GM18505 (cell line): ENCODE measurements around the gene TMEM61.

Source experiments
- ATAC-seq: cut with Tn5 transposase; IDR thresholded peaks from one replicate; pipeline ENCODE4 v1.9.1; 2021; ENCODE audit not compliant: unreplicated experiment
- POLR2A ChIP-seq: IDR thresholded peaks from 4 replicates; pipeline ENCODE4 v1.6.1; 2011; ENCODE audit warnings: borderline replicate concordance; ENCODE audit not compliant: insufficient read depth, insufficient read length; ENCODE audit errors: extremely low read depth

The TMEM61 gene

GRCh38 chr1:55039342-55040082, 59.1 kb downstream of the TMEM61 start, which contains the start of gene PCSK9:
TSS of gene PCSK9 (plus strand) at chr1:55039548. CDS start at chr1:55039838, 290 bp downstream.
- TF ChIP-seq POLR2A: no peak
- ATAC-seq: no peak

- no peak for TF ChIP-seq POLR2A
- ATAC-seq: no peak
Observed at GRCh38 chr1:55040083-55040932, 59.9 kb downstream of the TMEM61 start.

- no peak for ATAC-seq
Observed at GRCh38 chr1:55040933-55041494, 60.6 kb downstream of the TMEM61 start.

GRCh38 chr1:55041613-55042012, 61.2 kb downstream of the TMEM61 start:
- no peak for TF ChIP-seq POLR2A

More at GRCh38 chr1:55040933-55041494, 60.6 kb downstream of the TMEM61 start:
- no peak for TF ChIP-seq POLR2A

More at GRCh38 chr1:55041613-55042012, 61.2 kb downstream of the TMEM61 start:
- ATAC-seq: no peak
